ENCODE data around the gene NR4A2. TPM values are rescaled to one million over a fixed set of nuclear protein-coding genes. Genes with fewer than 3 reads are reported as not detected.

Gene NR4A2
- total RNA-seq, 3 donors from 2014 or later, result 2.9 to 10.4 (median 3.0) TPM

- Histone ChIP-seq H3K36me3 (ENCODE audit: low read depth) (no peaks in the 10 kb centered on the region), H3K9me3 (no peaks in the 10 kb centered on the region), H3K4me3 (no peak overlapping the region), H3K4me1 (ENCODE audit: low read depth) (peaks cover 11% of the 10 kb centered on the region)
- intact Hi-C loops (cut with DNase I, micrococcal nuclease), result no loop called here
- ATAC-seq, result no peak
- no peak for DNase-seq
- no peak for TF ChIP-seq CTCF (IDR thresholded peaks at IDR 0.05)
Measured at GRCh38 chr2:156317631-156318030, 14.9 kb downstream of the NR4A2 start.

- DNase-seq (no peak), ATAC-seq (no peak)
- intact Hi-C loops (cut with DNase I, micrococcal nuclease), result no loop called here
Measured at GRCh38 chr2:156311976-156312375, 20.5 kb downstream of the NR4A2 start.

GRCh38 chr2:156310773-156311172 is 21.7 kb downstream of the NR4A2 start:
- TF ChIP-seq CTCF (IDR thresholded peaks at IDR 0.05), result no peak
- Histone ChIP-seq H3K36me3 (ENCODE audit: low read depth) (no peaks in the 10 kb centered on the region), H3K4me3 (no peak overlapping the region), H3K9me3 (no peaks in the 10 kb centered on the region), H3K4me1 (ENCODE audit: low read depth) (no peaks in the 10 kb centered on the region)
- intact Hi-C loops (cut with DNase I, micrococcal nuclease), result no loop called here
- ATAC-seq (no peak), DNase-seq (no peak)

More at GRCh38 chr2:156311976-156312375, 20.5 kb downstream of the NR4A2 start:
- no peaks in the 10 kb centered on the region for H3K9me3 ChIP-seq
- H3K4me1 ChIP-seq (ENCODE audit: low read depth), result no peaks in the 10 kb centered on the region
- no peak overlapping the region for H3K4me3 ChIP-seq
- TF ChIP-seq CTCF (IDR thresholded peaks at IDR 0.05), result no peak
- no peaks in the 10 kb centered on the region for H3K36me3 ChIP-seq (ENCODE audit: low read depth)

- Histone ChIP-seq H3K9me3 (no peaks in the 10 kb centered on the region), H3K36me3 (ENCODE audit: low read depth) (no peaks in the 10 kb centered on the region), H3K4me3 (no peak overlapping the region), H3K4me1 (ENCODE audit: low read depth) (no peaks in the 10 kb centered on the region)
- DNase-seq (no peak), ATAC-seq (no peak)
- intact Hi-C loops (cut with DNase I, micrococcal nuclease), result no loop called here
- TF ChIP-seq CTCF (IDR thresholded peaks at IDR 0.05), result no peak
Measured at GRCh38 chr2:156309917-156310316, 22.6 kb downstream of the NR4A2 start.

GRCh38 chr2:156309167-156309566 is 23.4 kb downstream of the NR4A2 start:
- ATAC-seq (no peak), DNase-seq (no peak)
- Histone ChIP-seq H3K4me3 (no peak overlapping the region), H3K9me3 (no peaks in the 10 kb centered on the region), H3K36me3 (ENCODE audit: low read depth) (no peaks in the 10 kb centered on the region), H3K4me1 (ENCODE audit: low read depth) (no peaks in the 10 kb centered on the region)
- intact Hi-C loops (cut with DNase I, micrococcal nuclease), result no loop called here
- no peak for TF ChIP-seq CTCF (IDR thresholded peaks at IDR 0.05)

GRCh38 chr2:156306821-156307220 is 25.7 kb downstream of the NR4A2 start:
- intact Hi-C loops (cut with DNase I, micrococcal nuclease), result no loop called here
- no peak for ATAC-seq
- no peaks in the 10 kb centered on the region for H3K36me3 ChIP-seq (ENCODE audit: low read depth)
- no peaks in the 10 kb centered on the region for H3K4me1 ChIP-seq (ENCODE audit: low read depth)
- no peaks in the 10 kb centered on the region for H3K9me3 ChIP-seq
- no peak for TF ChIP-seq CTCF (IDR thresholded peaks at IDR 0.05)
- DNase-seq, result no peak
- H3K4me3 ChIP-seq, result no peak overlapping the region

Measured in mucosa of descending colon (tissue), 3 donors.